LNCAP (cell line): ENCODE measurements around the gene RBM42.

ENCODE experiments used
- TF ChIP-seq, protein P1 (sequence below): fragments of 450-650 bp; IDR thresholded peaks from 2 replicates; pipeline ENCODE4 v1.5.1; 2017; ENCODE audit warnings: mild to moderate bottlenecking

RBM42 gene

DNA sequence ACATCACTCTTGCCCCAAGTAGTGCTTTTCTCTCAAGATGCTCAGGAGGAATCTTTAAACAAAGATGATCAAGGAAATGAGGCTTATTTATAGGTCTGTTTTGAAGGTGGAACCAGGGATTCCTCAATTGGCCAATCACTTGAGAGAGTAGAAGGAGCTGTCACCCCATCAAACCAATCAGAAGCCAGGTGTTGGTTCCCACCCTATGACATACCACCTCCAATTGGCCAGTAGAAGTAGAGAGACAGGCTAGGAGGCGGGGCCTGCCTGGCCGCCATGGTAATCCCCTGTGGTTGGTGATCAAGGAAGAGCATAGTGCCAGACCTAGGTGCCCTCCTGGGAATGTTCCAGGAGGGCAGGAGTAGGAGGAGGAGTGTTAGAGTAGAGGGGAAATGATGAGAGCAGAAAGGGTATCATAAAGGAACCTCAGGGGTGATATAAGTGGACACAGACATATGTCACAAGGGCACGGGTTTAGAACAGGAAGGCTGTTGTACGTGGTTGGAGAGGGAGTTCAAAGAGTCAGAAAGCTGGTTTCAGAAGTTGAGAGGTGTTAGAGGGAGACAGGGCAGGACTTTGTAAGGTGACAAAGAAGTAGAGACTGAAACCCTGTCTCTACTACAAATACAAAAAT lies 32.4 kb upstream of the RBM42 start:
- TF ChIP-seq, protein P1, sequence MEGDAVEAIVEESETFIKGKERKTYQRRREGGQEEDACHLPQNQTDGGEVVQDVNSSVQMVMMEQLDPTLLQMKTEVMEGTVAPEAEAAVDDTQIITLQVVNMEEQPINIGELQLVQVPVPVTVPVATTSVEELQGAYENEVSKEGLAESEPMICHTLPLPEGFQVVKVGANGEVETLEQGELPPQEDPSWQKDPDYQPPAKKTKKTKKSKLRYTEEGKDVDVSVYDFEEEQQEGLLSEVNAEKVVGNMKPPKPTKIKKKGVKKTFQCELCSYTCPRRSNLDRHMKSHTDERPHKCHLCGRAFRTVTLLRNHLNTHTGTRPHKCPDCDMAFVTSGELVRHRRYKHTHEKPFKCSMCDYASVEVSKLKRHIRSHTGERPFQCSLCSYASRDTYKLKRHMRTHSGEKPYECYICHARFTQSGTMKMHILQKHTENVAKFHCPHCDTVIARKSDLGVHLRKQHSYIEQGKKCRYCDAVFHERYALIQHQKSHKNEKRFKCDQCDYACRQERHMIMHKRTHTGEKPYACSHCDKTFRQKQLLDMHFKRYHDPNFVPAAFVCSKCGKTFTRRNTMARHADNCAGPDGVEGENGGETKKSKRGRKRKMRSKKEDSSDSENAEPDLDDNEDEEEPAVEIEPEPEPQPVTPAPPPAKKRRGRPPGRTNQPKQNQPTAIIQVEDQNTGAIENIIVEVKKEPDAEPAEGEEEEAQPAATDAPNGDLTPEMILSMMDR, result no peak

GRCh38 chr19:35601971-35602370 lies 26.9 kb upstream of the RBM42 start:
- TF ChIP-seq, protein P1, result no peak

DNA sequence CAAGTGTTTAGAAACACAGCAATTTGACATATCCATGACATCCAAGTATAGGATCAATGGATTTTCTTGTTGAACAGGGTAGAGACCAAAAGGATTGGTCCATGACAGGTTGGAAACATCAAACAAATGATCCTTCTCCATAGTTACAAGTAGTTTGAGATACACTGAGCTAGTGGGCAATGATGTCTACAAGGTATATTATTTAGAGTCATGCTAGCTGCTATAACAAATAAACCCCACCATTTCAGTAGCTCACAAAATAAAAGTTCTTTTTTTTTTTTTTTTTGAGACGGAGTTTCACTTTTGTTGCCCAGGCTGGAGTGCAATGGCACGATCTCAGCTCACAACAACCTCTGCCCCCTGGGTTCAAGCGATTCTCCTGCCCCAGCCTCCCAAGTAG lies 21.2 kb upstream of the RBM42 start:
- TF ChIP-seq, protein P1, result no peak

DNA sequence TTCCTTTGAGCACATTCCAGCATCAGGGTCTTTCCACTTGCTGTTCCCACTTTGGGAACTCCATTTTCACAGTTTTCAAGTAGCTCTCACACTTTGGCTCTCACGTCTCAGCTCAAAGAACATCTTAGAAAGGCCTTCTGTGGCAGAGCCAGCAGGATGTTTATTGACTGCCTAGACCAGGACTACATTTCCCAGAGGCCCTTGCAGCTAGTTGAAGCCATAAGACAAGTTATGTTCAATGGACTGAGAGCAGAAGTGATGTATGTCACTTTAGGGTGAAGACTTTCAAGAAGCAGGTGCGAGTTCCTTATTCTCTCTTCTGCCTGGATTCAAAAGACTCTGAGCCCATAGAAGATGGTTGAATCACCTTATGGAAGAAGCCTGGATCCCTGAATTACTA lies 20.6 kb upstream of the RBM42 start:
- TF ChIP-seq, protein P1, result no peak

DNA sequence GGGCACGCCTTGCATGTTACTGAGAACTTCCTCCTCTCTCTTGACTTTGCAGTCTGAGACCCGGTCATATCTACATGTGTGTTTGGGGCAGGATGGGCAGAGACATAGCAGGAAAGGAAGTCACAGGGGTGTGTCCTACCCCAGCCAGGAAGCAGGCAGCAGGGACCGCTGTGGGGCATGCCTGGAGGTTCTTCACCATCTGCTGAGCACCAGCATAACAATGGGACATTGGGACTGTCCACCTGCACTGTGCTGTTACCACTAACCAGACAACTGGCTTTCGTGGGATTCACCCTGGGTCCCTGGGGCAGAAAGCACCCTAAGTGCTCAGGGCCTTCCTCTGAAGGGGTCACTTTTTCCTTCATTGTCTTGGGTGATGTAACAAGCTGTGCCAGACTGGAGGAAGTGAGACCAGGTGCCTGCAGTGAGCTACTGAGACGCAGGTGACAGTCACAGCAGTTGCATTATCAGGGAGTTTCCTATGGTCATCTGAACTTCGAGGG lies 18.9 kb upstream of the RBM42 start:
- TF ChIP-seq, protein P1, result no peak

DNA sequence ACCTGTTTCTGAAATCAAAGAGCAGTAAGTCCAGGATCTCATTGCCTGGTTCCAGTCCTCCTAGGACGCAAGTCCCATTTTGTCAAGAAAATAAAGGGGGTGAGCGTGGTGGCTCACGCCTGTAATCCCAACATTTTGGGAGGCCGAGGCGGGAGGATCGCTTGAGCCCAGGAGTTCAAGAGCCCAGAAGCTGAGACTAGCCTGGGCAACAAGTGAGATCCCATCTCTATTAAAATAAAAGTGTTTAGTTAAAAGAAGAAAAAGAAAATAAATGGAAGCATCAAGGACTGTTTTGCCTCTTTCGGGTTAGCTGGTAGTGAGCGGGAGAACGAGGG lies 16.6 kb upstream of the RBM42 start:
- TF ChIP-seq, protein P1, result no peak

DNA sequence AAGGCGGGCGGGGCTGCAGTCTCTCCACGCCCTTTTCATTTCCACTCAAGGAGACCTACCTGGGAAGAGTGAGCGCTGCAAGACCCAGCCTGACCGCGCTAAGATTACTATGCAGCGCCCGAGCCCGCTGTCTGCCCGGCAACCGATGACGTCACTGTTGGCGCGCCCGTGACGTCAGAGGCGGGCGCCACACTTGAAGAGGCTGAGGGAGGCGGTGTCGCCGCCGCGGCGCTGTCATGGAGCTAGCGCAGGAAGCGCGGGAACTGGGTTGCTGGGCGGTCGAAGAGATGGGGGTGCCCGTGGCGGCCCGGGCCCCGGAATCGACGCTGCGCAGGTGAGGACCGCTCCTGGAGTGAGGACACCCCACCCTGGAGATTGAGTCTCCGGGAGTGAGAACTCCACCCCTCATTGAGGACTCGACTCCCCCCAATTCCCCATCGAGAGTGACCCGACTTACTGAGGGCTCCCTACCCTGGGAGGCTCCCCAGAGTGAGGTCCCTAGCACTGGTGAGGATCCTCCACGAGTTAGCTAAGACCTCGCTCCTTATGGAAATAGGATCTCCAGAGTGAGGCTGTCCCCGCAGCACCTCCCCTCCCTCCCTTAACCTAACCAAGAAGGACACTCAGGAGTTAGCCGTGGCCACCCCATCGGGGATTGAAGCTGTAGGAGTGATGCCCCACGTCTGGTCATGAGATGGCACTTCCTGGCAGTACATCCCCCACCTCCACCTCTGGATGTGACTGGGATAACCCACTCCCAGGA lies 16.1 kb upstream of the RBM42 start, which contains the start of gene HAUS5:
Gene HAUS5 (plus strand): TSS at position 177 of the 763 bp plus-strand sequence. CDS start 60 bp downstream, at position 237.
- TF ChIP-seq, protein P1, result no peak
